Measurements from ENCODE around the gene ZNF785.
"Not testable (repeated sequence)": the region's sequence is repeated elsewhere in the genome, so short reads cannot be mapped to it uniquely, and the experiment has no call there.

The ZNF785 gene

DNA sequence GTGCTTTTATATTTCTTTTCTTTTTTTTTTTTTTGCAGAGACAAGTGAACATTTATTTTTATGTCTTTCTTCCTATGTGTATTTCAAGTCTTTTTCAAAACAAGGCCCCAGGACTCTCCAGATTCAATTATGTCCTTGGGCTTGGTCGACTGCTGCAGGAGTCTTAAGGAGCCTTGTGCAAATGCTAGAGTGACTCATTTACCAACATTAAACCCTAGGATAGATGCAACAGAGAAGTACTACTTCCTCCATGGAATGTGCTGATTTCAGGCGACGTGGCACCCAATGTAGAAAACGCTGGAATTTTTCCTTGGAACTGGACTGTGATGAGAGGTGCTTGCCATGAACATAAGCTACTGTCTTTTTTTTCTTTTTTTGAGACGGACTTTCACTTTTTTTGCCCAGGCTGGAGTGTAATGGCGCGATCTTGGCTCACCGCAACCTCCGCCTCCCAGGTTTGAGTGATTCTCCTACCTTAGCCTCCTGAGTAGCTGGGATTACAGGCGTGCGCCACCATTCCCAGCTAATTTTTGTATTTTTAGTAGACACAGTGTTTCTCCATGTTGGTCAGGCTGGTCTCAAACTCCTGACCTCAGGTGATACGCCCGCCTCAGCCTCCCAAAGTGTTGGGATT lies 49.0 kb downstream of the ZNF785 start:
- not testable (repeated sequence) for DNase-seq

DNA sequence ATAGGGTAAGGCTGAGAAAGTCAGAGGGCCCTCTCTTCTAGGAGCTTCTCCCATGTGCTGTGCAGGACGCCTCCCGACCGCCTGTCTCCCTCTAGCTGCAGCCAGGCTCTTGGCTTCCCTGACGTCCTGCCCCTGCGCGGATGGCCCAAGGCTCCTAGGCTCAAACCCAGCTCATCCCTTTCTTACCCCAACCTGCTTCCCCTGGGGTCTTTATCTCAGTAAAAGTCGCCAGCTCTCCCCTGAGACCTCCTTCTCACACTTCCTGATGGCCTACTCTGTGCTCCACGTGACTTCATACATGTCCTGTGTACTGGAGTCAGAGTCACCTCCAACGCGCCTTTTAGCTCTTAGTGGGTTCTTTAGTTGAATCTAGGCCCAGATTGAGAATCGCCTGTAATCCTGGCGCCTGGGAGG lies 49.7 kb downstream of the ZNF785 start:
- DNase-seq = peak; percentile 80

DNA sequence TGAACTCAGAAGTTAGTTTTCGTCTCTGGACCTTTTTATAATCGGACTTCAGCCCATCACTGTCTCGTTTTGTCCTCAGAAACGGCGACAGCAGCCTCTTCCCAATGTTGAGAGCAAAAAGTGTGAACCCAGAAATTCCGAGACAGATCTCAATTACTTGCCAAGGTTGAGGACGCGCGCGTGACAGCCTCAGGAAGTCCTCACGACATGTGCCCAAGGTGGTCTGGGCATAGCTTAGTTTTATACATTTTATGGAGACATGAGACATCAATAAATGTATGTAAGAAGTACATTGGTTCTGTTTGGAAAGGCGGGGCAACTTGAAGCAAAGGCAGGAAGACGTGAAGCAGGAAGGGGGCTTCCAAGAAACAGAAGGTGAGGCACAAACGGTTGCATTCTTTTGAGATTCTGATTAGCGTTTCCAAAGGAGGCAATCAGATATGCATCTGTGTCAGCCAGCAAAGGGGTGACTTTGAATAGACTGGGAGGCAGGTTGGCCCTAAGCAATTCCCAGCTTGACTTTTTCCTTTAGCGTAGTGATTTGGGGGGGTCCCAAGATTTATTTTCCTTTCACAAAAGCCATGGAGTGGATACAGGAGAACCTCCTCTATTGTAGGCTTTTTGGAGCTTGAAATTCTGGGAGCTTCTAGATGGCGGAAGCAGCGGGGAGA lies 50.3 kb downstream of the ZNF785 start:
- DNase-seq = no peak

DNA sequence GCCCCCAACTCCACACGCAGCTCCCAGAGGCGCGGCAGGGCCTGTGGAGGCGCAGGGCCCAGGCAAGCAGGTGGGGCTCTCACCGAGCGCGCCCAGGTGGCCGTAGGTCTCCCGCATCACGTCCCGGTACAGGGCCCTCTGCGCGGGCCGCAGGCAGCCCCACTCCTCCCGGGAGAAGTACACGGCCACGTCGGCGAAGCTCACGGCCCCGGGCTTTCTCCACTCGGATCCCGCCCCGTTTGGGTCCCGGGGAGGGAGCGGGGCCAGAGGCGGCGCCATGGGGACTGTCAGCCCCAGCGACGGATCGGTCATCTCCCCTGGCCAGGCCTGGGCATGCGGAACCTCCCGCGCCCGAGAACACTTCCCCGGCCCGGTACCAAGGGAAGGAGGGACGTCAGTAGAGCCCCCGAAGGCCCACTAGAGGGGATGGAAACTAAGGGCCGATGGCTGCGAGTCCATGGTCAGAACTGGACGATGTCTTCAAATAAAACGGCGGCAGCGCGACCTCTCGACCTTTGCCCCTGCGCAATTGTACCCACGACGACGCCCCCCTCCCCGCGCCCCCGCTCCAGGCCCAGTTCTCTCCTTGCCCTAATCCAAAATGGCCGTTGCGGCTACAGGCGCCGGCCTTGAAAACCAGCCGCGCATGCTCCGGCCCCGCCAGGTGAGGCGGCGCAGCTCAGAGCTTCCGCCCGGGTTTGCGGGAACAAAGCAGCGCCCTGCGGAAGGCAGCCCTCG lies 51.0 kb downstream of the ZNF785 start, which contains the start of gene ZNF747:
Gene ZNF747, minus strand, starts transcription at position 491 of the 738 bp plus-strand sequence. Its CDS starts 179 bp downstream, at position 312.
- DNase-seq = peak; percentile 94

DNA sequence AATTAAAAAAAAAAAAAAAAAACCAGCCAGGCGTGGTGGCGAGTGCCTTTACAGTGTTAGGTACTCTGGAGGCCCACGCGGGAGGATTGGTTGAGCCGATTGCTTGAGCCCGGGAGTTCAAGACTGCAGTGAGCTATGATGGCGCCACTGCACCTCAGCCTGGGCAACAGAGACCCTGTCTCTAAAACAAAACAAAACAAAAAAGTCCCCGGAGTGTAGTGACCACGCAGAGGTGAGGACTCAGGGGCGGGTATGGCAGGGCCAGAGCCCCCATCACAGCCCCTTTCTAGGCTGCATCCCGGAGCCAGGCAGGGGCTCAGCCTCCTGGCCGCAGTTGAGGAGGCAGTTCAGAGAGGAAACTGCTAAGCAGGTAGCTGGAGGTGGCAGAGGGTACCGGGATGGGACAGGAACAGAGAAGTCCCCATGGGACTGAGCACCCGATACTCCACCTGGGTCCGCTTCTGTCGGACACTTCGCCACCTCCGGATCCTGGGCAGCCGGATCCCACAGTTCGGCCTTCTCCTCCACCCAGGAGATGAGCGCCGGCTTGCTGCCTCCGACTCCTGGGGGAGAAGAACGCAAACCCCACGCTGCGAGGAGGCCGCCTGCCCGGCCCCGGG lies 51.6 kb downstream of the ZNF785 start:
- DNase-seq = peak; percentile 53

DNA sequence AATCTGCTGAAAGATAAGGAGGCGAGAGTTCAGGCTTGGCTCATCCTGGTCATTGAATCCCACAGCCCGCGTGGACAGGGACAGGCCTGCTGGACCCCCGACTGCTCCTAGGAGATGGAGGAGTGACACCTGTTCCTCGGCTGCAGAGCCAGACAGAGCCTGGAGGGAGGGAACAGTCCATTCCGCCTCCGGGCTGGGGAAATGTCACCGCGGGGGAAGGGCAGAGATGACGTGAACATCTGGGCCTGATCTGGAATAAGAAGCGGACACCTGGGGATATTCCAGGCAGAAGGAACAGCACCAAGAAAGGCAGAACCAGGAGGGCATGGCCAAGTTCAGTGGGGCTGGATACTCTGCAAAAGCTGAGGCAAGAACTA lies 52.4 kb downstream of the ZNF785 start:
- no peak for DNase-seq

DNA sequence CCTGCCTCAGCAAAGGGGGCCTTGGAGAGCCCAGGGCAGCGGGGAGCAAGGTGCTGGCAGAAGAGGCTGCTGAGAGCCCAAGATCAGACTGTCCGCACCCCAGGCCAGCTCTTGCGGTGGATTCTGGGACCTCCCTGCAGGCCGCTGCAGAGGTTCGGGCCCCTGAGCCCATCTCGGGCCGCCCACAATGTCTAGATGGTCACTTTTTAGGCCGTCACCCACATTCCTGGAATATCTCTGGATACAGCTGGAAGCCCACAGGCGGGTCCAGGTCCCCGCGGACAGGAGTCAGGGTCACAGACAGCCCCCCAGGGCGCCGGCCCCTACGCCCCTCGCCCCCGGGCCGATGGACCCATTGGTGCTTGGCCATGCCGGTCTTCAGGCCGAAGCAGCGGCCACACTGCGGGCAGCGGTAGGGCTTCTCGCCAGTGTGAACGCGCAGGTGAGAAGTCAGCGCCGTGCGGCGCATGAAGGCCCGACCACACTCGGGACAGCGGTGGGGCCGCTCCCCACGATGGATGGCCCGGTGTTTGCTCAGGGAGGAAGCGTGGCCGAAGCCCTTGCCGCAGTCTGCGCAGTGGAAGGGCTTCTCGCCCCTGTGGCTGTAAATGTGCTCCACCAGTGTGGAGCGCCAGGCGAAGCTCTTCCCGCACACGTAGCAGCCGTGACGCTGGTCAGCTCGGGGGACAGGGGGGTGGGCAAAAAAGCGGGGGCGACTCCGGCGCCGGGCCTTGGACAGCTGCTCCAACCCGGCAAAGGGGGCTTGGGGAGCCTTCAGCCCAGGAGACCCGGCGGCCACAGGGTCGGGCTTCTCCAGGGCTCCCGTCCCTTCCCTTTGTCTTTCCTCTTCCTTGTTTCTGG lies 53.0 kb downstream of the ZNF785 start:
- no peak for DNase-seq

Measured in activated CD4-positive, alpha-beta T cell treated with anti-CD3 and anti-CD28 coated beads for 48 hours (primary cell).